Retinal pigment epithelial cell (primary cell): ENCODE data around the gene PAQR5.
"Not testable (repeated sequence)": the region's sequence is repeated elsewhere in the genome, so short reads cannot be mapped to it uniquely, and the experiment has no call there.

ENCODE experiments used
- DNase-seq: peaks from one replicate; pipeline ENCODE4 v3.0.0-alpha.2; 2010; ENCODE audit warnings: low read depth
- H3K4me3 ChIP-seq: 2 replicates; pipeline ENCODE4 v1.5.1; 2011; ENCODE audit warnings: mild to moderate bottlenecking, low read length, control low read depth, moderate library complexity
- CTCF ChIP-seq: conservative IDR thresholded peaks from 2 replicates; pipeline ENCODE4 v1.5.1; 2011; ENCODE audit warnings: low read depth, low read length, control low read depth, inconsistent platforms

The PAQR5 gene

GRCh38 chr15:69380100-69380725 lies 81.5 kb downstream of the PAQR5 start:
- TF ChIP-seq CTCF, result peak; percentile 52
- no peak overlapping the region for H3K4me3 ChIP-seq
- no peak for DNase-seq

- no peak for TF ChIP-seq CTCF
- no peak for DNase-seq
- no peak overlapping the region for H3K4me3 ChIP-seq
Observed at GRCh38 chr15:69380726-69381105, 82.0 kb downstream of the PAQR5 start.

GRCh38 chr15:69382176-69382575 lies 83.5 kb downstream of the PAQR5 start:
- not testable (repeated sequence) for DNase-seq, H3K4me3 ChIP-seq

- DNase-seq, H3K4me3 ChIP-seq: not testable (repeated sequence)
Observed at GRCh38 chr15:69384066-69384465, 85.4 kb downstream of the PAQR5 start.

- DNase-seq, result no peak
- H3K4me3 ChIP-seq, result no peak overlapping the region
- no peak for TF ChIP-seq CTCF
Observed at GRCh38 chr15:69384626-69385598, 86.2 kb downstream of the PAQR5 start.

- H3K4me3 ChIP-seq, result no peak overlapping the region
- DNase-seq, result no peak
- TF ChIP-seq CTCF, result no peak
Observed at GRCh38 chr15:69385831-69386230, 87.1 kb downstream of the PAQR5 start.

- no peak for TF ChIP-seq CTCF
- no peak for DNase-seq
- no peak overlapping the region for H3K4me3 ChIP-seq
Observed at GRCh38 chr15:69386284-69386683, 87.6 kb downstream of the PAQR5 start.

- no peak for DNase-seq
- TF ChIP-seq CTCF, result no peak
Observed at GRCh38 chr15:69388260-69388705, 89.6 kb downstream of the PAQR5 start.

More at GRCh38 chr15:69388260-69388705, 89.6 kb downstream of the PAQR5 start:
- H3K4me3 ChIP-seq, result no peak overlapping the region
